Activated CD4-positive, alpha-beta T cell treated with anti-CD3 and anti-CD28 coated beads, Interleukin-2, amount 50 U/mL, for 24 hours (primary cell): ENCODE data around the gene KRTAP10-2.
"Not testable (repeated sequence)": the region's sequence is repeated elsewhere in the genome, so short reads cannot be mapped to it uniquely, and the experiment has no call there.

Source experiments
- DNase-seq, 2 donors: peaks; one replicate each; pipeline ENCODE4 v3.0.0-alpha.2; 2020; ENCODE audit warnings: low read depth in 1 of 2, low spot score in 1 of 2

Gene KRTAP10-2

GRCh38 chr21:44568261-44568660 lies 17.0 kb upstream of the KRTAP10-2 start:
- no peak for DNase-seq

GRCh38 chr21:44567481-44568171 lies 16.3 kb upstream of the KRTAP10-2 start:
- no peak for DNase-seq

- no peak for DNase-seq
These were observed 15.1 kb upstream of the KRTAP10-2 start for GRCh38 chr21:44566403-44566802.

GRCh38 chr21:44564886-44565598 lies 13.7 kb upstream of the KRTAP10-2 start:
- DNase-seq = no peak

GRCh38 chr21:44564099-44564498 lies 12.8 kb upstream of the KRTAP10-2 start:
- no peak for DNase-seq

- DNase-seq = no peak
These were observed 7.4 kb upstream of the KRTAP10-2 start, which contains the start of gene KRTAP10-3 for GRCh38 chr21:44558695-44559094. TSS of gene KRTAP10-3 (minus strand) at chr21:44558795. CDS start at chr21:44558715, 80 bp downstream.

DNA sequence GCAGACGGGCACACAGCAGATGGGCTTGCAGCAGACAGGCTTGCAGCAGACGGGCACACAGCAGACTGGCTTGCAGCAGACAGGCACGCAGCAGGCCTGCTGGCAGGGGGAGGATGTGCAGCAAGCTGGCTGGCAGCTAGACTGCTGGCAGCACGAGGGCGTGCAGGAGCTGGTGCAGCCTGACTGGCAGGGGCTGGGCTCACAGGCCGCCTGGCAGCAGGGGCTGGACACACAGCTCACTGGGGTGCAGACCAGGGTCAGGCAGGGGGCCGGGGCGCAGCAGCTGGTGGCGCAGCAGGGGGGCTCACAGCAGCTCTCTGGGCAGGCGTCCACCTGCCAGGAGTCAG lies 7.0 kb upstream of the KRTAP10-2 start:
- DNase-seq = not testable (repeated sequence)

- DNase-seq = no peak
These were observed 6.4 kb upstream of the KRTAP10-2 start for GRCh38 chr21:44557491-44558328.

GRCh38 chr21:44556879-44557278 lies 5.6 kb upstream of the KRTAP10-2 start:
- no peak for DNase-seq

DNA sequence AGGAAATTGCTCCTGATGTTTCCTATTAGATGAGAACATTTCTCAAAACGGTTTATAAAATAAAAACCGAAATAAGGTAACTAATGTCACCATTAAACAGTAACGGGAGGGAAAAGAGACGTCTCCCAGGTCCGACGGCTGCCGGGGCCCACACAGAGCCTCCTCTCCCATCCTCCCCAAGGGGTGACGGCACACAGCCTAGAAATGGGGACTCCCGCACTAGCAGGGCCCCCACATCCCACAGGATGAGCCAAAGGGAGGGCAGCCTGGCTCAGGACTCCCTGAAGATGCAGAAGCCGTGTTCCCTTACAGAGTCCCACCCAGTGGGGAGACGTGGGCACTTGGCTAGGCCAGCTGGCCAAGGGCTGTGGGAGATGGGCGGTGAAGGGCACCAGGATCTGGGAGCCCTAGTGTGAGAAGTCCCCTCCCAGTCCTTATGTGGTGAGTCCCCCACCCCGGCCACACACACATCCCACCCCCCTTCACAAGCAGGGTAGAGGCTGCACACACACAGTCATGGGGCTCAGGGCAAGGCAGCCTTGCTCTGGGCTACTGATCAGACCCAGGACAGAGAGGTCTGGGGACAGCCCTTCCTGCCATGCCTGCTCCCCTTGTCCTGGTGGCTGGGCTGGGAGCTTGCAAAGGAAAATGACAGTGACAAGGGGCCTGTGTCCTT lies 4.0 kb upstream of the KRTAP10-2 start:
- DNase-seq = no peak

DNA sequence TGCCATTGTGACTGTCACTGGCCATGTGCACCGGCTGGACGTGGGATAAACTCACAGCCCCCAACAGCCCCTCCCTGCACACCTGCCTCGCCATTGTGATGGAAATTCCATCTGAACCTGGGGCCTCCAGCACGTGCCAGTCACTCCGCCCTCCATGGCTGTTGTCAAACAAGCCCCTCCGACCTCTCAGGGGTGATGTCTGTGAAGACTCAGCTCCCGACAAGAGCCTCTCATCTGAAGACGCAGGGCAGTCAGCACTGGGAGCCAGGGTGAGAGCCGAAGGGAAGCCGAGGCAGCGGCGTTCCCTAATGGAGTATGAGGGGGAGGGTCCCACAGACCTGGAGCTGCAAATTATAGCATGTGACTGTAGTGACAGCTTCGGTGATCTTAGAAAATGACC lies 1.4 kb upstream of the KRTAP10-2 start:
- no peak for DNase-seq

DNA sequence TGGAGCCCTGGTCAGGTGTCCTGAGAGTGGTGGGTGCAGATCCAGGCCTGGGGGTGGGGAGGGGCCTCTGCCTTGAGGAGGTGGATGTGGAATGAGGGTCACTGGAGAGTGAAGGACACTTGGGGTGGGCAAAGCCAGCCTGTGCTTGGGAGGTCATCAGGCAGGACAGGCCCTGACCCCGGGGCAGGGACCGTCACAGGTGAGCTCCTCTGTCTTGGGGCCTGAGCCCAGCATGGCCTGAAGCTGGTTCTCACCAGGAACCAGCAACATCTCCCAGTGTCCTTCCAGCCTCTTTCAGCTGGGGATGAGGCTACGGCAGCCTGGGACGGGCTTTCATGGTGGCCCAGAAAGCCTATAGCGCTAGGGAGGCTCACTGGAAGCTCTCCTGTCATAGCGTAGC lies 831 bp upstream of the KRTAP10-2 start:
- no peak for DNase-seq

DNA sequence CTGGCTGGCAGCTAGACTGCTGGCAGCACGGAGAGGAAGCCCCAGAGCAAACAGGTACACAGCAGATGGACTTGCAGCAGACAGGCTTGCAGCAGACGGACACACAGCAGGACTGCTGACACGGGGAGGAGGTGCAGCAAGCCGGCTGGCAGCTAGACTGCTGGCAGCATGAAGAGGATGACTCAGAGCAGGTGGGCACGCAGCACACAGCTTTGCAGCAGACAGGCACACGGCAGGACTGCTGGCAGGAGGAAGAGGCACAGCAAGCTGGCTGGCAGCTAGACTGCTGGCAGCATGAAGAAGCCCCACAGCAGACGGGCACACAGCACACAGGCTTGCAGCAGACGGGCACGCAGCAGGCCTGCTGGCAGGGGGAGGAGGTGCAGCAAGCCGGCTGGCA lies 498 bp downstream of the KRTAP10-2 start:
- no peak for DNase-seq

- DNase-seq = not testable (repeated sequence)
These were observed 1.0 kb downstream of the KRTAP10-2 start for GRCh38 chr21:44550285-44550684.

GRCh38 chr21:44549525-44550211 lies 1.6 kb downstream of the KRTAP10-2 start:
- no peak for DNase-seq

DNA sequence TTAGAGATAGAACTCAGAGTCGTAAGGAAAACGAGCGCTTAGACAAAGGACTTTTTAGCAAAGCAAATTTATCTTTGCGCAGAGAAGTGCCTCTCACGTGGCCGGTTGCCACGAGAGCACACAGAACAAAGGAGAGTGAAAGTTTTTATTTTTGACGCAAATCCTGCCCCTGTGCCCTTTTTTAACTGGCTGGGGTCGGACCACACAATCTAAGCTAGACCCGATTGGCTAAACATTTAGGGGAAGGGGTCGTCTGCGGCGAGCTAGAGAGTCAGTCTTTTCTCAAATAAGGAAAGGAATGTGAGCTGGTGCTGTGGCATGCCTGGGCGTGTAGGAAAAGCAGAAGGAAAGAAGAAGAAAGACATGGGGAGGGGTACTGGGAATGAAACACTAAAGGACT lies 2.4 kb downstream of the KRTAP10-2 start:
- no peak for DNase-seq

GRCh38 chr21:44548381-44548780 lies 2.9 kb downstream of the KRTAP10-2 start:
- DNase-seq = no peak

DNA sequence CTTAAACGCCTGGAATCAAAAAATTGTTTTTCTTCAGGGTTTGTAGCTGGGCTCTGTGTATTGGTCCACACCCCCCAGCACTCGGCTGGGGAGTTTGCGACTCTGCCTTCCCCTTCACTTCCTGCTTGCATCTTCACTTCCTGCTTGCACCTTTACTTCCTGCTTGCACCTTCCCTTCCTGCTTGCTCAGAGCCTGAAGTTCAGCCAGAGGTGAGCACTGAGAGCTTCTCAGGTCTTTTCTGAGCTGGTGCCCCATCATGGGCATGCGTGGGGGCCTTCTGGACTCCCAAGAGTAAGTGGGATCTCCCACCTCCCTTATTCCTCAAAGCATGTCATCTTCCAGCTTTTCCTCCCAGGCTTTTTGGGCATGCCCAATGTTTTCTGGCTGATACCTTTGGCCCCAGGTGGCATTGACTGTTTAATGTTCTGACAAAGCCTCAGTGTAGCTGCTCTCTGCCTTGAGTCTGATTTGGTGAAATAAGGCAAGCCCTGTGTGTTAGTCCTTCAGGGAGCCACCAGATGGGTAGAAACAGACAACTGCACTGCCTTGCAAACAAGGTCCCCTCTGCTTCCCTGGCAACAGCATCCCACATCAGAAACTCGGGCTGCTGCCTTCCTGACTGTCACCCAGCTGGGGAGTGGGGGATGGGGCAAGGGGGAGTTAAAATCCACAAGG lies 3.5 kb downstream of the KRTAP10-2 start:
- peak in 1 of 2 donors; percentile 15 for DNase-seq

DNA sequence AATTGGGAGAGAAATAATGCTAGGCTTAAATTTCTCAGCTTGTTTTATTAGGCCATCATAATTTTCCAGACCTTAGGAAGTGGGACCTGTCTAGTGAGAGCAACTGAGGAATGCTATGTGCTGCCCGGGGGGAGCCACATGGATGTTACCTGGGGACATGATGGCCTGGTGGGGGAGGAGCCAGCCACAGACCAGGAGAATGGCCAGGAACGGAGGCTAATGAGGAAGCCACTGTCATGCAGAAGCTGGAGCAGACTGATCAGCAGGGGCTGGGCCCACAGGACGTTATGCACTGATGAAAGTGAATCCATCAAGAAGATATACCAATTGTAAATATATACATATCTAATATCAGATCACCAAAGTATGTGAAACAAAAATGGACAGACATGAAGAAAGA lies 6.7 kb downstream of the KRTAP10-2 start:
- DNase-seq = no peak

GRCh38 chr21:44542716-44543115 lies 8.6 kb downstream of the KRTAP10-2 start:
- no peak for DNase-seq
